ENCODE measurements around the gene DIS3L2.
"Not testable (repeated sequence)": the region's sequence is repeated elsewhere in the genome, so short reads cannot be mapped to it uniquely, and the experiment has no call there.

Gene DIS3L2

GRCh38 chr2:232310696-232311095 lies 349.2 kb downstream of the DIS3L2 start:
- DNase-seq: no peak

DNA sequence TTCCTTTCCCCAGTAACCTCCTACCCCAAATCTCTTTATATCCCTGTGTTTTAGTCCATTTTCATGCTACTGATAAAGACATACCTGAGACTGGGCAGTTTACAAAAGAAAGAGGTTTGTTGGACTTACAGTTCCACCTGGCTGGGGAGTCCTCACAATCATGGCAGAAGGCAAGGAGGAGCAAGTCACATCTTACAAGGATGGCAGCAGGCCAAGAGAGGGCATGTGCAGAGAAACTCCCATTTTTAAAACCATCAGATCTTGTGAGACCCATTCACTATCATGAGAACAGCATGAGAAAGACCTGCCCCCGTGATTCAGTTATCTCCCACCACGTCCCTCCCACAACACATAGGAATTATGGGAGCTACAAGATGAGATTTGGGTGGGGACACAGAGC lies 352.1 kb downstream of the DIS3L2 start:
- DNase-seq: not testable (repeated sequence)

DNA sequence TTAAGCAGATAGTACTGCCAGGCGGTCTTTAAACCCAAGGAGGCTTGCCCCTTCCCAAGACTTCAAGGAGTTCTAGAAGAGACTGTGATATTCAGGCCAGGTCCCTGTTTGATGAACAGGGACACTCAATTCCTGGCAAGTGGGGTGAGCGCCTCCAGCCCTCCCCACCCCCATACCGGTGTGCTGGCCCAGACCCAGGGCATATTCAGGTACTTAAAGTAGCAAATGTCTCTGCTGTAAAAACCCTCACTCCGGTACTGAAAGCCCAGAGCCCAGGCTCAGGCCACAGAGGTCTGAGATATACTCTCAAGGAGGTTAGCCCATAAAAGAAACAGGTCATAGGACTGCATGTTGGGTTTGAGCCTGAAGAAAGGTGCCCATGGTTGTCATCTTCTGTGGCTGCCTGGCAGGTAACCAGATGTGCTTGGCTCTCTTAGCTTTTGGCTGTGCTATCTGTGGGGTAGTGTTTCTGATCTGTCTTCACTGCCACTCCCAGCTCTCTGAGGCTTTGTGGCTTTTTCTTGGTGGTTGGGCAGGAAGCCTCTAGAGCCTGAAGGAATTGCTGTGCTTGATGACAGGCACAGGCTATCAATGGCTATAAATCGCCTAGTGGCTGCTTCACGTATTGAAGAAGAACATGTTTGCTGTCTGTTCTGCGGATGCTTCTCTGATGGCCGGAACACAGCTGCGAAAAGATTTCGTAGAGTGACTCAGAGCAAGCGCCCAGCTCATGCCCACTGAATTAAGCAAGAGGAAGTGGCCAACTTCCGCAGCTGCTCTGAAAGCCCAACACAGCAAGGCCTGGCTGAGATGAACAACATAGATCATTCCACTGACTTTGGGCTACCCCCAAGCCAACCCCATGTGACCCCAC lies 353.8 kb downstream of the DIS3L2 start:
- DNase-seq: peak; percentile 20 to 64 (median 46)

DNA sequence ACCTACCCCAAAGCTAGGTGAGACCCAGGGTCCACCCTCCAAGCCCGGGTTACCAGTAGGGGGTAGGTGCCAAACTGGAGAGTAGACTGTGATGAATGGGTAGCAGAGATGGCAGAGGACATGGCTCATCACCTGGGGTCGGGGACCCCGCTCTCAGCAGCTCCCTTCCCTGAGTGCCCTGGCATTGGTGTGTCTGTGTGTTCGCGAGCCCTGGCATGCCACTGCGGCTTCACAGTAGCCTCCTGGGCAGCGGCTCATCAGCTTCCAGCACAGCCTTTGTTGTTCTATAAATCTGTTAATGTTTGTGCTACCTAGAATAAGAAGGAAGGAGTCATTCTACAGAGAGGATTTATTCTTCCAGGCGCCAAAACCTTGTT lies 354.4 kb downstream of the DIS3L2 start:
- DNase-seq: no peak

GRCh38 chr2:232316461-232317330 lies 355.2 kb downstream of the DIS3L2 start:
- no peak for DNase-seq

DNA sequence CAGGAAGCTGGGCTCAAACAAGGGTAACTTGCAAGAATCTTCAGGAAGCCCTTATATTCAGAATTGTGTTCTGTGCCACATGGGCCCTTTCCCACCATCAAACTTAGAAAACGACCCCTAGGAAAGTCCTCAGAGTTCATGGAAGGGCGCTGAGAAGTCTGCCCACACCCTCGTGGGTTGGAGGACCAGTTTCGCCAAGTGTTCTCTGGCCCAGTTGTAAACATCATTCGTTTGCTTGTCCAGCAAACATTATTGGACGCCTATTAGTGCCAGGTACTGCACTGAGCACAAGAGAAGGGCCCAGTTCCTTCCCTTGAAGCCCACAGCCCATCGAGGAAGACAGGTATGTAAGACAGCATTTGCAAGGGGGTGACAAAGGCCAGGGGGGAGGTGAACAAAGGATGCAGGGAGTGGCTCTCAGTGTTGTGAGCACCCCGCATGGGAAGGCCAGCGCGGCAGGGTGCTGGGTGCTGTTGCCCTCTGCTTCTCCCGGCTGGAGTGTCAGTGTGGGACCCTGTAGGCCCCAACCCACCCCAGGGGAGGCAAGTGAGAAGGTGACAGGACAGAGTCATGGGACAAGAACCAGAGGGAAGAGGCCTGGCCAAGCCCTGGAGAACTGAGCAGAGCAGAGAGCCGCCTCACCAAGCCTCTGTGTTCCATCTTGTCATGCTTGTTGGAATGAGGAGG lies 356.8 kb downstream of the DIS3L2 start:
- no peak for DNase-seq

DNA sequence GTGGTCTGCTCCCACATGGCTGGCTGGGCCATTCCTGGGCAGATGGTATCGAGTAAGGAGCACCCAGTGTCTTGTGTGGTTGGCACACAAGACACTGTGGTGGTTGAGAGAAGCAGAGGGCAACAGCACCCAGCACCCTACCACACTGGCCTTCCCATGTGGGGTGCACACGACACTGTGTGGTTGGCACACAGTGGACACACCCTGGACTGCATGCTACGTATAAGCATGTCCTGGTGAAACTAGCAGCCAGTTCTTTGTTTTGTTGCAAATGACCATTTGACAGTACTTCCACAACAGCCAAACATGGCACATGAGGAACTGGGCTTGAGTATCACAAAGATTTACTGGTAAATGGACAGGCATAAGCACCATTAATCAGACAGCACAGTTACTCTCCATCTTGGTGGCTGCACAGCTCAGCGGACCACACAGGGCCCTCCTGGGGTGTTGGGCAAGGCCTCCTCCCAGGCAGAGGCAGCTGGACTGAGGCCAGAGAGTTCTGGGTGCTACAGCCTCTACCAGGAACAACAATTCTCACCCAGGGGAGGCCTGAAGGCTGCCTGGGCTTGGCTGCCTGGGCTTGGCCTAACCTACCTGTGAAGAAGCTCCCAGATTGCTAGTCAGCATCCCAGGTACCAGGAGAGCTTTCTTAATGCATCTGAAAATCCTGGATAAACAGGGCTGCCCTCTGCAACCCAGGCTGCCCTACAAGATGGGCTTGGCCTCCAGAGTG lies 357.7 kb downstream of the DIS3L2 start:
- DNase-seq: no peak

- DNase-seq: no peak
These were observed 358.4 kb downstream of the DIS3L2 start for GRCh38 chr2:232319803-232320442.

- no peak for DNase-seq
These were observed 358.9 kb downstream of the DIS3L2 start for GRCh38 chr2:232320443-232320803.

- peak in 3 of 4 experiments; percentile 27 to 50 (median 35) for DNase-seq
These were observed 359.8 kb downstream of the DIS3L2 start for GRCh38 chr2:232321156-232321816.

- DNase-seq: no peak
These were observed 360.5 kb downstream of the DIS3L2 start for GRCh38 chr2:232321817-232322559.

DNA sequence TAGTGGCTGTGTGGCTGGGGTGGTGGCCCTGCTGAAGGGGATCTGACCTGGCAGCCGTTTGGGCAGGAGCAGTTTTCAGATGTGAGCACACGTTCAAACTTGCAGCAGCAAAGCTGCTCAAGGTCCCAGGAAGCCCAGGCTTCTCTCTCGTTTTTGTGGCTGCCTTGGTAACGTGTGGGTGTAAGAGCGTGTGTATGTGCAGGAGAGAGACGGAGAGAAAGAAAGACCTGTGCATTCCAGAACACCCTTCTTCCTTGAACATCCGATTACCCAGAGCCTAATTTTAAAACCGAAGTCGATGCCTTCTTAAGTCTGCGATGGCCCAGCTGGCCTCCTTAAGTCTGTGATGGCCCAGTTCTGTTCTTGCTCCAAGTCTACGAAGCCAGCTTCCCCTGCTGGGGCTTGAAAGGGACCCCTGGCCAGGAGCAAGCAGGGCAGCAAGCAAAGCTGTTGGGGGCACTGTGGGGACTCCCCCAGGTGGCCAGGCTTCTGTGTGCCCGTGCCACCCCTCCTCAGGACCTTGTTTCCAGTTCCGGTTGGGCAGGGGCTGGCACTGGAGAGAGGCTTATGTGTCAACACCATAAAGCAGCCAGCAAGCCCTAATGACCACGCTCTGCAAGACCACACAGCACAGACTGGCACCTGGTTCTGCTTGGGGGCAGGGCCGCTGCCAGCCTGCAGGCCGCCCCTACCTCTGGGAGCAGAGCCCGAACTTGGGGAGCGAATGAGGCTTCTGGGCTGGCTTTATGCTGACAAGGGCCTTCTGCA lies 361.2 kb downstream of the DIS3L2 start:
- no peak for DNase-seq

DNA sequence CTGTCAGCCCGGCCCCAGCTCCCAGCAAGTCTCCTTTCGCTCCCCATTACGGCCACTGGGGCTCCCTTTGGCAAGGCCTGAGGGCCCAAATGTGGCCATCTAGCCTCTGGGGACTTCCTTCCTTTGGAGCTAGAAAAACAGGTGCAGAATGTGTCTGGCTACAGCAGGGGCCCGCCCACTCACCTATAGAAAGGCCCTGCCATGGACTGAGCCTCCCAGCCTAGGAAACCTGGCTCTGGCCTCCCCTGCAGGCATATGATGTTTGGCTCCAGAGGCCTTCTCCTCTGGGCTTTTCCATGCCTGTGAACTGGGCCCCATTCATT lies 361.8 kb downstream of the DIS3L2 start:
- DNase-seq: no peak

DNA sequence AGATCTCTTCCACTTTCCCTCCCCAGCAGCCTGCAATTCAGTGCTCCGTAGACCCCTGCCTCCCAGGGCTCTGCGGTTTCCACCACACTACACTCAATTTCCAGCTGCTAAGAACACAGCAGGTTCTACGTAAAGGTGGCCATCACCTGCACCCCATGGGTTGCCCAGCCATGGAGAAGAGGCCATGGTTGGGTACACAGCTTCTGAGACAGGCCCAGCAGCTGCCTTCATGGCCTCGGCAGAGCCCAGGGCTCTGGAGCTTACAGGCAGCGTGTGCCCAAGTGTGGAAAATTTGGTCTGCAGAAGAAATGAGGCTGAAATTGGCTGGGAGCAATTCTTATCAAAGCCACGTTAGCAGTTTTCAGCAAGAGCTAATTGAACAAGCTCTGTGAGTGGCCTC lies 362.5 kb downstream of the DIS3L2 start:
- not testable (repeated sequence) for DNase-seq

DNA sequence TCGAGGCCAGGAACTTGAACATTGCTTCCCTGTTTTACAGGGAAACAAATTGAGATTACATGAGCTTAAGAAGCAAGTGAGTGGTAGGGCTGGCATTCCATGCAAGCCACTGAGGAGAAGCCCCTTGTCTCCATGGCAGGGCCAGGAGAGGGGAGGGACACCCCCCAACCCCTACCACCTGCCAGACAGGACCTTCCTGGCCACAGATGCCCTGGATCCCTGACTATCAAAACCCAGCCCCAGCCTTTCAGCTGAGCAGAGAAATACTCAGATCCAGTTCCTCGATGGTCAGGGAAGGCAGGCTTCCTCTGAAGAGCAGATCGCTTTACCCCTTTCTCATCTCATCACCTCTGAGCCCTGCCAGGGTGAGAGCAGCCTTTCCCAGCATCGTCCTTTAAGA lies 363.3 kb downstream of the DIS3L2 start:
- no peak for DNase-seq

DNA sequence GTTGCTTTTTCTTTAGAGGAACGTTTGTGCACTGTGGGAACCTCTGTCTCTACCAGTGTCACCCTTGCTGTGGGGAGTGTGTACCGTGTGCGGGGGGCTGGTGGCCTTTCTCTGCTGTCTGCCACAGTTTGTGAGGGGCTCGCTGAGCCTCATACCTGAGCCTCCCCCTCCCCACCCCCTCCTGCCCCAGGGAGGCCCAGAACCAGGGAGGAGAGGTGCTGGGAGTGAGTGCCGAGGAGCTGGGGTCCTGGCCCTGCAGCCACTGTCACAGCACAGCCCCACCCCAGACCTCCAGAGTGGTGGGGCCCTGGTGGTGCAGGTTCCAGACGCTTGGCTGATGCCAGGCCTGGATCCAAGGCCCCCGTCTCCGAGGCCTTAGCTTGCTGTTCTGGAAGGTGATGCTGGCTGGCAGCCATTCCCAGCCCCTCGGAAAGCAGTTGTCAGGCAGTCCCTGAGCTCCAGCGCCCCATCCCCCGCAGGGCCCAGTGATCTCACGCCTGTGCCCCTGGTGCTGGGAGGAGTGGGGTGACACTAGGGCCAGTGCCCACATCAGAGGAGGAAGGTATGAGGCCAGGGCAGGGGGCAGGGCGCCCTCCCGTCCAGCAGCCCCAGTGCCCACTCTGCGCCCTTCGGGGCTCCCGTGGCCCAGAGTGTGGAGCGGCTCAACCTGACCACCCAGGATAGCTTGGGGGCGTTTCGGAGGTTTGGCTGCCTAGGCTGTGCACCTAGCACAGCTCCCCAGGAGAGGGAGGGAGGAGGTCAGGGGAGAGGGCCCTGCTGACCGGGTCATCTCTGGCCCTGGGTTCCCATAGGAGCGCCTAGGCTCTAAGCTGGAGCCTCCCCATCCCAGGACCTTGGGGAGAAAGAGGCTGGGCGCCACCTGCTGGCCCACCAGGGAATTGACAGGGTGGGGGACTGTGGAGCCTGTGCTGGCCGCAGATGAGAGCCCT lies 364.1 kb downstream of the DIS3L2 start:
- peak in 3 of 4 experiments; percentile 19 to 29 (median 21) for DNase-seq

GRCh38 chr2:232326274-232327104 lies 365.0 kb downstream of the DIS3L2 start:
- DNase-seq: not testable (repeated sequence)

Measured in activated CD4-positive, CD25-positive, alpha-beta regulatory T cell (primary cell).